CD14-positive monocyte (primary cell): ENCODE results near the gene EYS. TPM values are rescaled to one million over a fixed set of nuclear protein-coding genes. Genes with fewer than 3 reads are reported as not detected.

Experiments
- DNase-seq, 3 donors: peaks; one replicate each; pipeline ENCODE4 v3.0.0-alpha.2; 2011 to 2022
- H2AFZ ChIP-seq: 2 replicates; pipeline ENCODE4 v1.6.0; 2012; ENCODE audit warnings: mild to moderate bottlenecking, low read depth, low read length, inconsistent platforms; ENCODE audit not compliant: insufficient read depth, poor library complexity, severe bottlenecking
- H3K27ac ChIP-seq, 2 donors: 1 replicate in 1 of 2; 2 replicates in 1 of 2; pipeline ENCODE4 v1.5.1; 2012 to 2013; ENCODE audit warnings: low read length in 2 of 2, control low read depth in 1 of 2, inconsistent platforms in 1 of 2, low read depth in 1 of 2, mild to moderate bottlenecking in 1 of 2
- H3K27me3 ChIP-seq, 2 donors: one replicate each; pipeline versions ENCODE4 v1.6.0 to v1.6.1; 2011 to 2013; ENCODE audit warnings: low read length in 2 of 2; ENCODE audit not compliant: control insufficient read depth in 2 of 2, insufficient read depth in 2 of 2
- H3K36me3 ChIP-seq, 2 donors: replicated peaks in 1 of 2; 1 replicate in 1 of 2; 2 replicates in 1 of 2; pipeline versions ENCODE4 v1.5.1 to v1.6.1; 2012 to 2013; ENCODE audit warnings: low read length in 2 of 2, control low read depth in 1 of 2, inconsistent platforms in 1 of 2, mild to moderate bottlenecking in 1 of 2; ENCODE audit not compliant: insufficient read depth in 2 of 2, control insufficient read depth in 1 of 2
- H3K4me1 ChIP-seq, 2 donors: 1 replicate in 1 of 2; 2 replicates in 1 of 2; pipeline versions ENCODE4 v1.5.1 to v1.6.1; 2012 to 2013; ENCODE audit warnings: low read length in 2 of 2, control low read depth in 1 of 2, inconsistent platforms in 1 of 2, mild to moderate bottlenecking in 1 of 2, moderate library complexity in 1 of 2; ENCODE audit not compliant: insufficient read depth in 2 of 2, control insufficient read depth in 1 of 2
- H3K4me2 ChIP-seq: replicated peaks from 2 replicates; pipeline ENCODE3; 2012; ENCODE audit warnings: low read length, moderate library complexity, mild to moderate bottlenecking; ENCODE audit not compliant: poor library complexity, severe bottlenecking; ENCODE audit errors: extremely low read depth
- H3K4me3 ChIP-seq, 3 experiments: fragments of 200-600 bp in 1 of 3; sonication (generic) in 1 of 3; replicated peaks in 1 of 3; 1 replicate in 2 of 3; 2 replicates in 1 of 3; pipeline ENCODE4 v1.5.1; 2011 to 2013; ENCODE audit warnings: low read length in 3 of 3, mild to moderate bottlenecking in 3 of 3, control low read depth in 2 of 3, low read depth in 2 of 3, inconsistent platforms in 1 of 3, moderate library complexity in 1 of 3
- H3K79me2 ChIP-seq: 2 replicates; pipeline ENCODE4 v1.6.0; 2012; ENCODE audit warnings: mild to moderate bottlenecking, control low read depth, inconsistent platforms, low read length, moderate library complexity; ENCODE audit not compliant: insufficient read depth
- H3K9ac ChIP-seq: 2 replicates; pipeline ENCODE4 v1.6.0; 2017; ENCODE audit warnings: low read length, mild to moderate bottlenecking; ENCODE audit not compliant: insufficient read depth, poor library complexity, severe bottlenecking
- H3K9me3 ChIP-seq, 2 donors: replicated peaks in 1 of 2; 1 replicate in 1 of 2; 2 replicates in 1 of 2; pipeline versions ENCODE4 v1.5.1 to v1.6.1; 2012 to 2013; ENCODE audit warnings: low read length in 2 of 2, control low read depth in 1 of 2; ENCODE audit not compliant: control insufficient read depth in 1 of 2, insufficient read depth in 1 of 2
- H4K20me1 ChIP-seq: 2 replicates; pipeline ENCODE4 v1.6.0; 2012; ENCODE audit warnings: mild to moderate bottlenecking, low read length, control low read depth, moderate library complexity; ENCODE audit not compliant: insufficient read depth
- H3K27ac Mint-ChIP-seq, 7 donors: one replicate each; pipeline ENCODE4 v1.8.0; 2020; ENCODE audit warnings: mild to moderate bottlenecking in 7 of 7, mixed read lengths in 7 of 7, moderate library complexity in 6 of 7, inconsistent platforms in 2 of 7
- H3K27me3 Mint-ChIP-seq, 3 donors: one replicate each; pipeline ENCODE4 v1.8.0; 2021 to 2022; ENCODE audit warnings: low read depth in 3 of 3, mild to moderate bottlenecking in 3 of 3, mixed read lengths in 3 of 3, moderate library complexity in 3 of 3, inconsistent platforms in 1 of 3
- H3K36me3 Mint-ChIP-seq, 2 donors: one replicate each; pipeline ENCODE4 v1.8.0; 2020; ENCODE audit warnings: mixed read lengths in 2 of 2, inconsistent platforms in 1 of 2, mild to moderate bottlenecking in 1 of 2
- H3K4me1 Mint-ChIP-seq: one replicate; pipeline ENCODE4 v1.8.0; 2020; ENCODE audit warnings: mild to moderate bottlenecking, mixed read lengths
- H3K4me3 Mint-ChIP-seq, 2 donors: one replicate each; pipeline ENCODE4 v1.8.0; 2020; ENCODE audit warnings: mild to moderate bottlenecking in 2 of 2, mixed read lengths in 2 of 2, moderate library complexity in 1 of 2
- H3K9me3 Mint-ChIP-seq, 7 donors: one replicate each; pipeline ENCODE4 v1.8.0; 2020 to 2022; ENCODE audit warnings: mixed read lengths in 7 of 7, mild to moderate bottlenecking in 6 of 7, moderate library complexity in 6 of 7, inconsistent platforms in 2 of 7
- CTCF ChIP-seq: fragments of 200-600 bp; IDR thresholded peaks from one replicate; pipeline ENCODE4 v1.8.0; 2022; ENCODE audit warnings: antibody characterized with exemption, mild to moderate bottlenecking
- WGBS: methylation state at CpG from one replicate; pipeline ENCODE4 v1.1.5; 2013; ENCODE audit warnings: missing lambda C conversion rate; ENCODE audit not compliant: insufficient coverage; 5-methylcytosine and 5-hydroxymethylcytosine counted together
- intact Hi-C, 2 donors: fragments of 100-400 bp; cut with micrococcal nuclease; formaldehyde crosslinking; loops; one replicate each; pipeline versions ENCODE4 v1.15.0 to v1.15.1; 2023
- polyA plus RNA-seq, 3 donors: library from polyadenylated mRNA; depleted of rRNA in 1 of 3; unstranded in 2 of 3; stranded (reverse) in 1 of 3; fragments of 300-500 nt in 2 of 3; fragments of >200 nt in 1 of 3; fragmentation: Illumina TruSeq in 2 of 3; gene quantifications; 1 replicate in 2 of 3; 2 replicates in 1 of 3; pipeline ENCODE4 v1.2.3, GENCODE V29; 2012 to 2021

Gene EYS
- polyA plus RNA-seq, 3 donors: 0.01 to 0.03 TPM; not detected in 1

GRCh38 chr6:65253041-65253440, 454.0 kb downstream of the EYS start:
- no peak overlapping the region for H3K27ac ChIP-seq
- no peak overlapping the region for H3K9ac ChIP-seq
- DNase-seq: no peak
- peaks cover 0 to 4% (median 2%) of the 10 kb centered on the region in 7 donors for H3K9me3 Mint-ChIP-seq
- WGBS: no CpG with 5 or more reads among the region's 1 CpG
- H3K36me3 ChIP-seq: no peaks in the 10 kb centered on the region
- H3K9me3 ChIP-seq: no peaks in the 10 kb centered on the region
- H4K20me1 ChIP-seq: no peaks in the 10 kb centered on the region
- H3K4me3 Mint-ChIP-seq: no peak overlapping the region
- intact Hi-C loops: no loop called here
- H2AFZ ChIP-seq: no peak overlapping the region
- TF ChIP-seq CTCF: no peak
- no peak overlapping the region for H3K27ac Mint-ChIP-seq
- peaks cover 0 to 2% (median 0%) of the 10 kb centered on the region in 3 donors for H3K27me3 Mint-ChIP-seq
- no peaks in the 10 kb centered on the region for H3K79me2 ChIP-seq
- H3K27me3 ChIP-seq: no peaks in the 10 kb centered on the region
- no peaks in the 10 kb centered on the region for H3K4me1 ChIP-seq
- no peak overlapping the region for H3K4me3 ChIP-seq
- H3K36me3 Mint-ChIP-seq: no peaks in the 10 kb centered on the region
- no peak overlapping the region for H3K4me2 ChIP-seq
- H3K4me1 Mint-ChIP-seq: no peaks in the 10 kb centered on the region

DNA sequence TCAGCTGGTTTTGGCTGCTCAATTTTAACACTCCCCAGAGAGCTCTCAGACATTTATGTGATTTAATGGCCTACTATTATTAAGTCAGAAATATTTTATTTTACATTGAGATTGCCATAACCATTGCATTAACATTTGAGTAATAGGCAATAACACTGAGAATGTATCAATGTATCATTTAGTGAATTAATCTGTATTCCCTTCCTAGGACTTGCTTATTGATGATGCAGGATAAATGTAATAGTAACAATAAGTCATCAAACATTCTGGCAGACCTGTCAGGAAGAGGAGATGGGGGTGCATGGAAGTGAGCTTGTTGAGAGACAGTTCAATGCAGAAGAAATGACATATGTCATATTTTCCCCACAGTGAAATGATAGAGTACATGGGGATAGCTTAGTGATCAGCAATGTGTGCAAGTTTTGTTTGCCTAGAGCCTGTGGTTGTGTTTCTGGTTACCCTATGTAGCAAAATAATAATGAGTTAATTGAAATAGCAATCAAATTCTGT, 458.9 kb downstream of the EYS start:
- Histone ChIP-seq H3K4me3 (no peak overlapping the region), H2AFZ (no peak overlapping the region)
- H3K4me3 Mint-ChIP-seq: no peak overlapping the region

More for the DNA sequence above, 458.9 kb downstream of the EYS start:
- Histone ChIP-seq H3K9ac (no peak overlapping the region), H3K9me3 (no peaks in the 10 kb centered on the region), H3K4me2 (no peak overlapping the region), H3K79me2 (no peaks in the 10 kb centered on the region), H4K20me1 (no peaks in the 10 kb centered on the region), H3K27me3 (no peaks in the 10 kb centered on the region), H3K27ac (no peak overlapping the region), H3K36me3 (no peaks in the 10 kb centered on the region), H3K4me1 (no peaks in the 10 kb centered on the region)
- Mint-ChIP-seq H3K4me1 (no peaks in the 10 kb centered on the region), H3K36me3 (no peaks in the 10 kb centered on the region), H3K9me3 (peaks cover 0 to 6% (median 2%) of the 10 kb centered on the region in 7 donors), H3K27ac (no peak overlapping the region), H3K27me3 (no peaks in the 10 kb centered on the region)
- no peak for TF ChIP-seq CTCF
- intact Hi-C loops: no loop called here
- DNase-seq: no peak
